ENCODE data around the gene MUSK.

DNA sequence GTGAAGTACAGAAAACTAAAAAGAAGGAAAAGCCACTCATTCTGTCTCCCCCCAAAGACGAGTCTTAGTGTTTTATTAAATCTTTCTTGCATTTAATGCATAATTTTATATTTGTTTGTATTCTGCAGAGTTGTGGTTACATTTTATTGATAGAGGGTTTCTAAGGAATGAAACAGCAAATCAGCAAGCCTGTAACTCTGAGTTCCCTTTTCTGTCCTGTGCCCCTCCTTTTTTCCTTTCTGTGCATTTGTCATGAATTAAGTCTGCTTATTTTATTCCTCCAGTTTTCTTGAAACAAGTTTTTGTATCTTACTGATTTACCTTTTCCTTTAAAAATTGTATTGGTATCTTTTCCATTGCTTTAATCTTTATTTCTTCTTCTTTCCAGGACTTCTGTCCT lies 132.8 kb downstream of the MUSK start:
- TF ChIP-seq, protein P1, sequence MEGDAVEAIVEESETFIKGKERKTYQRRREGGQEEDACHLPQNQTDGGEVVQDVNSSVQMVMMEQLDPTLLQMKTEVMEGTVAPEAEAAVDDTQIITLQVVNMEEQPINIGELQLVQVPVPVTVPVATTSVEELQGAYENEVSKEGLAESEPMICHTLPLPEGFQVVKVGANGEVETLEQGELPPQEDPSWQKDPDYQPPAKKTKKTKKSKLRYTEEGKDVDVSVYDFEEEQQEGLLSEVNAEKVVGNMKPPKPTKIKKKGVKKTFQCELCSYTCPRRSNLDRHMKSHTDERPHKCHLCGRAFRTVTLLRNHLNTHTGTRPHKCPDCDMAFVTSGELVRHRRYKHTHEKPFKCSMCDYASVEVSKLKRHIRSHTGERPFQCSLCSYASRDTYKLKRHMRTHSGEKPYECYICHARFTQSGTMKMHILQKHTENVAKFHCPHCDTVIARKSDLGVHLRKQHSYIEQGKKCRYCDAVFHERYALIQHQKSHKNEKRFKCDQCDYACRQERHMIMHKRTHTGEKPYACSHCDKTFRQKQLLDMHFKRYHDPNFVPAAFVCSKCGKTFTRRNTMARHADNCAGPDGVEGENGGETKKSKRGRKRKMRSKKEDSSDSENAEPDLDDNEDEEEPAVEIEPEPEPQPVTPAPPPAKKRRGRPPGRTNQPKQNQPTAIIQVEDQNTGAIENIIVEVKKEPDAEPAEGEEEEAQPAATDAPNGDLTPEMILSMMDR (conservative IDR thresholded peaks at IDR 0.05; ENCODE audit: low read depth in 2 of 2) = no peak
- TF ChIP-seq EZH2 (IDR thresholded peaks at IDR 0.05; ENCODE audit: low read depth, unreplicated experiment) = no peak
- TF ChIP-seq EZH2phosphoT487 (IDR thresholded peaks at IDR 0.05; ENCODE audit: unreplicated experiment) = no peak
- no peak for TF ChIP-seq JUNB (IDR thresholded peaks at IDR 0.05; ENCODE audit: unreplicated experiment)
- no peak for TF ChIP-seq POLR2AphosphoS5 (IDR thresholded peaks at IDR 0.05; ENCODE audit: low read depth)
- no peak for TF ChIP-seq REST (IDR thresholded peaks at IDR 0.05; ENCODE audit: unreplicated experiment)
- no peak for TF ChIP-seq NANOG (IDR thresholded peaks at IDR 0.05; ENCODE audit: borderline replicate concordance)
- no peak for TF ChIP-seq CREB1 (CRISPR knock-in tag; IDR thresholded peaks at IDR 0.05; ENCODE audit: low read depth)
- no peak for TF ChIP-seq ZNF462 (CRISPR knock-in tag; IDR thresholded peaks at IDR 0.05)
- TF ChIP-seq STAT1 (IDR thresholded peaks at IDR 0.05; ENCODE audit: unreplicated experiment) = no peak
- no peak for TF ChIP-seq ETS1 (IDR thresholded peaks at IDR 0.05)
- TF ChIP-seq ZNF114 (CRISPR knock-in tag; IDR thresholded peaks at IDR 0.05) = no peak

Measured in GM23338 (cell line).